GM18909 (cell line): ENCODE results near the gene DRD3.

Source experiments
- ATAC-seq: cut with Tn5 transposase; IDR thresholded peaks from one replicate; pipeline ENCODE4 v1.9.1; 2021; ENCODE audit warnings: mild to moderate bottlenecking; ENCODE audit not compliant: unreplicated experiment, poor library complexity

The DRD3 gene

DNA sequence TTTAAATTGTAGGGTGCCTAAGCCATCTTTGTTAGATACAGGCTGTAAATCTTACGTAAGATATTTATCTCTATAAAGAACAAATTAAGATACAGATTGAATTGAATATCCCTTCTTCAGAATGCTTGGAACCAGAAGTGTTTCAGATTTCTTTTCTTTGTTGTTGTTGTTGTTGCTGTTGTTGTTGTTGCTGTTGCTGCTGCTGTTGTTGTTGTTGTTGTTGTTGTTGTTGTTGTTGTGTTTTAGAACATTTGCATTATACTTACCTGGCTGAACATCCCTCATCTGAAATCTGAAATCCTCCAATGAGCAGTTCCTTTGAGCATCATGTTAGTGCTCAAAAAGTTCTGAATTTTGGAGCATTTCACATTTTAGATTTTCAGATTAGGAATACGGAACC, 95.7 kb downstream of the DRD3 start:
- ATAC-seq: no peak

DNA sequence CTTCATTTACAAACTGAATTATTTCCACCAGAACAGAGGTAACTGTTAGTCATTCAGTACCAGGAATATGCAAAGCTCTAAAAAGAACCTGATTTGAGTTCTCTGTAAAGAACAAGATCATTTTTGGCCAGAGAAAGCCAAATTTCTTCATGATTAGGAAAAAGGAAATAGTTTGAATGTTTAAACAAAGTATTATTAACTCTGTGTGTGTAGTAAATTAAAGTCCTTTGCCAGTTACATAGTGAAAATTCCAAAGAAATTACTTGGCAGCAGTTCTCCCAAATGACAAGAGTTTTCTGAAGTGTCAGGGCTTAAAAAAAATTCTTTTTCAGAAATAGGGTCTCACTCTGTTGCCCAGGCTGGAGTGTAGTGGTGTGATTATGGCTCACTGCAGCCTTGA, 97.8 kb downstream of the DRD3 start:
- ATAC-seq: no peak

- ATAC-seq: no peak
Observed at GRCh38 chr3:114080201-114080600, 98.7 kb downstream of the DRD3 start.

DNA sequence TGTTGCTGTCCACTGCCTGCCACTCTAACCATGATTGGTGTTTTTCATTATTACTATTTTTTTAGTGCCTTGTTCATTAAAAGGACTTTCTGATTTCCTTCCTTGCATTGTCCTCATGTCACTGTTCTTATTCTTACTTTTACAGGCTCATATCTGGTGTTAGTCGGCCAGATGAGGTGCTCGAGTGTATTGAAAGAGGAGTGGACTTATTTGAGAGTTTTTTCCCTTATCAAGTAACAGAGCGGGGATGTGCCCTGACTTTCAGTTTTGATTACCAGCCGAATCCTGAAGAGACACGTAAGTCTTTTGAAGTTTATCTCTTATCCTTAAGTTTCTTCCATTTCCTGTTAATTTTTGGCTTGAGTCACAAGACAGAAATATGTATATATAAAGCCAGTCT, 99.1 kb downstream of the DRD3 start:
- no peak for ATAC-seq

DNA sequence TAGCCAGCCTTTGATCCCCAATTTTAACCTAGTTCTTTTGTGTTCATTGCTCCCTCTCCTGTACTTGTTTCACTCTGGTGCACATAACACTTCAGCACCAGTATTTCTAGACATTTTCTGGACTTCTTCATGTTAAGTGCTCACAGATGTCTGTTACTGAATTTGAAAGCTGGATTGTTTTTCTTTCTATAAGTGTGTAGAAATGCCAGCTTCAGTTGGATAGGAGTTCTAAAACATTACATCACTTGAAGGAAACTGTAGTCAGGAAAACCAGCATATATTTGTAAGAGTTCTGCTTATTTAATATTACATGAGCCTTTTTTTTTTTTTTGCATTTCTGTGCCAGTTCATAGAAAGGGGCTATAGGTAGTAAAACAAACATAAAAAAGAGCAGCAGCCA, 100.7 kb downstream of the DRD3 start:
- ATAC-seq: no peak
